Spleen (tissue), 7 donors: Measurements from ENCODE around the gene RPN1.

ENCODE experiments used
- CTCF ChIP-seq, 11 experiments: fragments of 200-600 bp in 7 of 11; fragments of 450-650 bp in 4 of 11; sonication (generic) in 4 of 11; IDR thresholded peaks in 8 of 11; conservative IDR thresholded peaks in 3 of 11; 1 replicate in 7 of 11; 2 replicates in 4 of 11; pipeline versions ENCODE4 v1.4.0 to v1.8.0; 2016 to 2021; ENCODE audit warnings: antibody characterized with exemption in 11 of 11, inconsistent platforms in 4 of 11, mild to moderate bottlenecking in 1 of 11
- POLR2A ChIP-seq, 3 donors: fragments of 450-650 bp; IDR thresholded peaks; one replicate each; pipeline ENCODE4 v1.5.1; 2017; ENCODE audit warnings: antibody characterized with exemption in 3 of 3, mild to moderate bottlenecking in 1 of 3
- donor health status: DM: no; HTN: no; CAD: no; lungs with moderate emphysema.
- donor health status: DM: no; HTN: no; CAD: no.
- donor health status: DM: no; HTN: no; CAD: no.

DNA sequence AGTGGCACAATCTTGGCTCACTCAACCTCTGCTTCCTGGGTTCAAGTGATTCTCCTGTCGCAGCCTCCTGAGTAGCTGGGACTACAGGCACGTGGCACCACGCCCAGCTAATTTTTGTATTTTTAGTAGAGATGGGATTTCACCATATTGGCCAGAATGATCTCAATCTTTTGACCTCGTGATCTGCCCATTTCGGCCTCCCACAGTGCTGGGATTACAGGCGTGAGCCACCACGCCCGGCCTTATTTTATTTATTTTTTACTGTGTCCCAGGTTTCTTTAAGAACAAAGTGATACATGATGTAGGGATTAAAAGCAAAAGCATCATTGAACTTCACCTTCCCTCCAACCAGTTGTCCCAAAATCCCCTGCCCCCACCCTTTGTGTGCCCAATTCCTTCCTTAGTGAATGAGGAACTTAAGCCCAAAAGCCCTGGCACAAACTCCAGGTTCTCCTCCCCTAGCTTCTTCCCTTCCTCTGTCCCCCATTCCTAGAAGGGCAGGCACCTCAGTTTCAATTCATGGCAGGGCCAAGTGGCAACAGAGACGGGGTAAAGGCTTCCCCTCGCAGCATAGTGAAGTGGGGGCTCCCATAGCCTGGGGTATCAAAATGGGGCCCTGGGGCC, 23.7 kb upstream of the RPN1 start:
- TF ChIP-seq CTCF (IDR thresholded peaks at IDR 0.05 in 8 of 11, conservative IDR thresholded peaks at IDR 0.05 in 3 of 11): no peak
- TF ChIP-seq POLR2A (IDR thresholded peaks at IDR 0.05): no peak
